ENCODE measurements around the gene NAA40. TPM values are rescaled to one million over a fixed set of nuclear protein-coding genes. Genes with fewer than 3 reads are reported as not detected.

Gene NAA40
- total and polyA plus RNA-seq, 10 of the 15 experiments (the other 5 are each of a cell fraction or from before 2014, with no cell fraction given), result 4.8 to 31.6 (median 22.2) TPM

DNA sequence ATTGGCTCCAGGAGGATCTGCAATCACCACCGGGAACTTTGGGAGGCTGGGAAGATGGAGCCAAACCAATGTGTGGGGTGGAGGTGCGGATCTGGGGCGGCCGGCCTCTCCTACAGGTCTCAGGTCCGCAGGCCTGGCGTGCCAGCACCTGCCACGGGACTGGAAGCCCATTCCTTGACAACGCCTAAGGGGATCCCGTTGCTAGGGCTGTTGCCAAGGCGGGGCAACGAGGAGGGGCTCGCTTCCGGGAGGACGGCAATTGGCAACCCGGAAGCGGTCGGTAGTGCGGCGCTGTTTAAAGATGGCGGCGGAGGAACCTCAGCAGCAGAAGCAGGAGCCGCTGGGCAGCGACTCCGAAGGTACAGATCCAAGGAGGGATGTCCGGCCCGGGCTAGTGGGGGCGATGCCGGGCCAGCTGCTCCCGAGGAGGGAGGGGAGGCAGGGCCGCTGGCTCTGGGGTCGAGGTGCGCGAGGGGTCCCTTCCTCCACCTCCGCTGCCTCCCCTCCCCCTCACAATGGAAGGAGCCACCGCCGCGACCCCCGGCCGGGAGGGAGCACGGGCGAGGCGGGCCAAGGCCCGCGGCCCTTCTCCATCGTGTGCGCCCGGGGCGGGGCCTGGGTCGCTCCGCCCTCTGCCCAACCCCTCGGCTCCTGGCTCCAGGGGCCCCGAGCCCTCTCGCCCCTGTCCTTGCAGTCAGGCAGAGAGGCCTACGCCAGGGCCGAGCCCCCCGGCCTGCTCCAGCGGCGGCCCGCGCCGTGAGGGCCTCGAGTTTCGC lies 47.5 kb downstream of the NAA40 start, which contains the start of gene OTUB1:
OTUB1 (plus strand) TSS at position 283 of the 776 bp plus-strand sequence; CDS start at position 302, 19 bp downstream.
- Histone ChIP-seq H4K20me1 (ENCODE audit: control insufficient read depth, insufficient read depth) (peaks cover 5% of the 10 kb centered on the region; the same call in 1 of the 2 replicates), H3K36me3 (ENCODE audit: control insufficient read depth in 2 of 2, insufficient read depth in 2 of 2, low read length in 1 of 2) (peaks cover 7 to 14% of the 10 kb centered on the region in 2 experiments; a peak in 3 of 4 replicates), H3K9me3 (replicated peaks; ENCODE audit: control insufficient read depth, insufficient read depth, low read length) (no peaks in the 10 kb centered on the region), H3K9ac (ENCODE audit: control insufficient read depth, insufficient read depth, low read length) (peak within 1 kb of the TSS; percentile 80), H3K27ac (ENCODE audit: control insufficient read depth, insufficient read depth) (peak within 1 kb of the TSS; percentile 68), H3K4me1 (ENCODE audit: control insufficient read depth, insufficient read depth, low read length) (peaks cover 22% of the 10 kb centered on the region), H3K4me3 (peak within 1 kb of the TSS; percentile 88), H3K79me2 (ENCODE audit: control insufficient read depth, insufficient read depth, low read length) (peaks cover 39% of the 10 kb centered on the region), H2AFZ (ENCODE audit: control insufficient read depth, low read depth, low read length) (peak within 1 kb of the TSS; percentile 92), H3K4me2 (ENCODE audit: control insufficient read depth, insufficient read depth) (peak within 1 kb of the TSS; percentile 93), H3K27me3 (replicated peaks in 1 of 2; ENCODE audit: control insufficient read depth in 2 of 2, insufficient read depth in 2 of 2, low read length in 1 of 2) (no peaks in the 10 kb centered on the region)
- DNase-seq (ENCODE audit: low read depth, low spot score) (peak; percentile 47), FAIRE-seq (peak; percentile 88), ATAC-seq (peak; percentile 96)
- ChIA-PET RAD21 (ENCODE audit: unreplicated experiment) (interaction anchor here (1.3 kb wide), 1 partner anchor 156 kb away, joined by 3 read pairs; no protein-coding TSS in a partner anchor), POLR2A (interaction anchor here (1.3 kb wide), 1 partner anchor 11 kb away, joined by 11 read pairs; the partner anchor contains the start of gene COX8A), SMC1A (ENCODE audit: uncharacterized antibody, unreplicated experiment) (interaction anchor here (0.7 kb wide), 1 partner anchor 147 kb away, joined by 3 read pairs; no protein-coding TSS in a partner anchor), CTCF (interaction anchor here (0.7 kb wide), 1 partner anchor 676 kb away, joined by 3 read pairs; no protein-coding TSS in a partner anchor)
- BruUV-seq (replicated peaks), result no TSS peak
- in situ Hi-C loops (cut with MboI) (no loop called here), intact Hi-C loops (cut with micrococcal nuclease; ENCODE audit: unreplicated experiment) (no loop called here)
- WGBS (ENCODE audit: insufficient coverage, insufficient replicate concordance, low lambda C conversion rate, missing lambda C conversion rate), result under 1% methylated on average over 57 of the region's 63 CpGs
- TF ChIP-seq BMI1 (IDR thresholded peaks at IDR 0.05; ENCODE audit: borderline replicate concordance), result peak; percentile 96
- TF ChIP-seq ZNF274 (IDR thresholded peaks at IDR 0.05; ENCODE audit: insufficient read depth, insufficient read length), result no peak
- TF ChIP-seq JUND (IDR thresholded peaks at IDR 0.05; ENCODE audit: low read depth, low read length), result no peak
- TF ChIP-seq KDM1A (IDR thresholded peaks at IDR 0.05; ENCODE audit: borderline replicate concordance), result no peak
- TF ChIP-seq, protein P1, sequence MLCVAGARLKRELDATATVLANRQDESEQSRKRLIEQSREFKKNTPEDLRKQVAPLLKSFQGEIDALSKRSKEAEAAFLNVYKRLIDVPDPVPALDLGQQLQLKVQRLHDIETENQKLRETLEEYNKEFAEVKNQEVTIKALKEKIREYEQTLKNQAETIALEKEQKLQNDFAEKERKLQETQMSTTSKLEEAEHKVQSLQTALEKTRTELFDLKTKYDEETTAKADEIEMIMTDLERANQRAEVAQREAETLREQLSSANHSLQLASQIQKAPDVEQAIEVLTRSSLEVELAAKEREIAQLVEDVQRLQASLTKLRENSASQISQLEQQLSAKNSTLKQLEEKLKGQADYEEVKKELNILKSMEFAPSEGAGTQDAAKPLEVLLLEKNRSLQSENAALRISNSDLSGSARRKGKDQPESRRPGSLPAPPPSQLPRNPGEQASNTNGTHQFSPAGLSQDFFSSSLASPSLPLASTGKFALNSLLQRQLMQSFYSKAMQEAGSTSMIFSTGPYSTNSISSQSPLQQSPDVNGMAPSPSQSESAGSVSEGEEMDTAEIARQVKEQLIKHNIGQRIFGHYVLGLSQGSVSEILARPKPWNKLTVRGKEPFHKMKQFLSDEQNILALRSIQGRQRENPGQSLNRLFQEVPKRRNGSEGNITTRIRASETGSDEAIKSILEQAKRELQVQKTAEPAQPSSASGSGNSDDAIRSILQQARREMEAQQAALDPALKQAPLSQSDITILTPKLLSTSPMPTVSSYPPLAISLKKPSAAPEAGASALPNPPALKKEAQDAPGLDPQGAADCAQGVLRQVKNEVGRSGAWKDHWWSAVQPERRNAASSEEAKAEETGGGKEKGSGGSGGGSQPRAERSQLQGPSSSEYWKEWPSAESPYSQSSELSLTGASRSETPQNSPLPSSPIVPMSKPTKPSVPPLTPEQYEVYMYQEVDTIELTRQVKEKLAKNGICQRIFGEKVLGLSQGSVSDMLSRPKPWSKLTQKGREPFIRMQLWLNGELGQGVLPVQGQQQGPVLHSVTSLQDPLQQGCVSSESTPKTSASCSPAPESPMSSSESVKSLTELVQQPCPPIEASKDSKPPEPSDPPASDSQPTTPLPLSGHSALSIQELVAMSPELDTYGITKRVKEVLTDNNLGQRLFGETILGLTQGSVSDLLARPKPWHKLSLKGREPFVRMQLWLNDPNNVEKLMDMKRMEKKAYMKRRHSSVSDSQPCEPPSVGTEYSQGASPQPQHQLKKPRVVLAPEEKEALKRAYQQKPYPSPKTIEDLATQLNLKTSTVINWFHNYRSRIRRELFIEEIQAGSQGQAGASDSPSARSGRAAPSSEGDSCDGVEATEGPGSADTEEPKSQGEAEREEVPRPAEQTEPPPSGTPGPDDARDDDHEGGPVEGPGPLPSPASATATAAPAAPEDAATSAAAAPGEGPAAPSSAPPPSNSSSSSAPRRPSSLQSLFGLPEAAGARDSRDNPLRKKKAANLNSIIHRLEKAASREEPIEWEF (IDR thresholded peaks at IDR 0.05; ENCODE audit: insufficient replicate concordance, low read depth, low read length), result no peak
- TF ChIP-seq JUNB (IDR thresholded peaks at IDR 0.05), result no peak
- TF ChIP-seq NRF1 (conservative IDR thresholded peaks at IDR 0.05; ENCODE audit: low read depth, low read length), result no peak
- TF ChIP-seq RELA (IDR thresholded peaks at IDR 0.05; ENCODE audit: borderline replicate concordance, partially characterized antibody), result no peak
- TF ChIP-seq, protein P2, sequence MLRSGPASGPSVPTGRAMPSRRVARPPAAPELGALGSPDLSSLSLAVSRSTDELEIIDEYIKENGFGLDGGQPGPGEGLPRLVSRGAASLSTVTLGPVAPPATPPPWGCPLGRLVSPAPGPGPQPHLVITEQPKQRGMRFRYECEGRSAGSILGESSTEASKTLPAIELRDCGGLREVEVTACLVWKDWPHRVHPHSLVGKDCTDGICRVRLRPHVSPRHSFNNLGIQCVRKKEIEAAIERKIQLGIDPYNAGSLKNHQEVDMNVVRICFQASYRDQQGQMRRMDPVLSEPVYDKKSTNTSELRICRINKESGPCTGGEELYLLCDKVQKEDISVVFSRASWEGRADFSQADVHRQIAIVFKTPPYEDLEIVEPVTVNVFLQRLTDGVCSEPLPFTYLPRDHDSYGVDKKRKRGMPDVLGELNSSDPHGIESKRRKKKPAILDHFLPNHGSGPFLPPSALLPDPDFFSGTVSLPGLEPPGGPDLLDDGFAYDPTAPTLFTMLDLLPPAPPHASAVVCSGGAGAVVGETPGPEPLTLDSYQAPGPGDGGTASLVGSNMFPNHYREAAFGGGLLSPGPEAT (IDR thresholded peaks at IDR 0.05; ENCODE audit: low read depth), result peak; percentile 88
- TF ChIP-seq RB1 (IDR thresholded peaks at IDR 0.05; ENCODE audit: borderline replicate concordance), result peak; percentile 78
- TF ChIP-seq POLR2A (IDR thresholded peaks at IDR 0.05; ENCODE audit: low read depth, low read length), result peak; percentile 96
- no peak for TF ChIP-seq IRF3 (IDR thresholded peaks at IDR 0.05)
- TF ChIP-seq SIX5 (IDR thresholded peaks at IDR 0.05; ENCODE audit: low read depth, low read length, severe bottlenecking), result no peak
- 0 out of 2 replicates have a peak, but pooled peaks have one; percentile 20 for TF ChIP-seq SPI1 (IDR thresholded peaks at IDR 0.05; ENCODE audit: borderline replicate concordance, insufficient read depth, low read depth, low read length)
- no peak for TF ChIP-seq ZNF384 (IDR thresholded peaks at IDR 0.05; ENCODE audit: borderline replicate concordance, low read depth, low read length)
- TF ChIP-seq PAX8 (IDR thresholded peaks at IDR 0.05), result no peak

Data from GM12878 (cell line).